ENCODE results near the gene BRME1.

BRME1 gene

DNA sequence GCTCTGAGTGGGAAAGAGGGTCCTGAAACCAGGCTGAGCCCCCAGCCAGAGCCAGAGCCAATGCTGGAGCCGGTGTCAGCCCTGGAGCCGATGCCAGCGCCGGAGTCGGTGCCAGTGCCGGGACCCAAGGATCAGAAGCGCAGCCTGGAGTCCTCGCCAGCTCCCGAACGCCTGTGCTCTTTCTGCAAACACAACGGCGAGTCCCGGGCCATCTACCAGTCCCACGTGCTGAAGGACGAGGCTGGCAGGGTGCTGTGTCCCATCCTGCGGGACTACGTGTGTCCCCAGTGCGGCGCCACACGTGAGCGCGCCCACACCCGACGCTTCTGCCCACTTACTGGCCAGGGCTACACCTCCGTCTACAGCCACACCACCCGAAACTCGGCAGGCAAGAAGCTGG, 28.6 kb downstream of the BRME1 start:
- Histone ChIP-seq H3K27me3 (ENCODE audit: low read depth) (no peaks in the 10 kb centered on the region), H3K36me3 (replicated peaks) (no peaks in the 10 kb centered on the region), H3K4me1 (peaks cover 9% of the 10 kb centered on the region), H3K4me3 (no peak overlapping the region), H3K9me3 (no peaks in the 10 kb centered on the region)
- in situ Hi-C loops (cut with MboI; ENCODE audit: low sequenced_read_pairs) = no loop called here
- DNase-seq (ENCODE audit: low spot score in 2 of 2) = no peak

DNA sequence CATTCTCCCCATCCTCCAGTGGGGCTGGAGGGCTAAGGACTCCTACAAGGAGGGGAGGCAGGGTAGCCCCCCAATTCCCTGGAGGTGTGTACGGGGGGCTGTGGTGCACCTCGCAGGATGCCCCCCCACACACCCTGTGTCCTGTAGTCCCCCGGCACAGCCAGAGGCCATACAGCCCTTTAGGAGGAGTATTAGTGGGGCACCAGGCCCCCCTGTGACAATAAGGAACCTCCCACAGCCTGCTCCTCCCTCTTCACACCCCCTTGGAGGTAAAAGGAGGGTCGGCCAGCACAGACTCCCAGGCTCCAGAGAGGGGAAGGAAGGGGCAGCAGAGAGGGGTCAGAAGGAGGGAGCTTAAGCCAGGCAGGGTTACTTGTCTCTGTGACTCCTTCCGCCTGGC, 29.1 kb downstream of the BRME1 start, which contains the start of gene NANOS3:
Gene NANOS3, plus strand, starts transcription at position 301 of the 400 bp plus-strand sequence. CDS start 115 bp downstream, outside the sequence.
- Histone ChIP-seq H3K36me3 (replicated peaks) (no peaks in the 10 kb centered on the region), H3K27me3 (ENCODE audit: low read depth) (no peaks in the 10 kb centered on the region), H3K4me3 (no peak within 1 kb of the TSS), H3K4me1 (peaks cover 9% of the 10 kb centered on the region), H3K9me3 (no peaks in the 10 kb centered on the region)
- no peak for DNase-seq (ENCODE audit: low spot score in 2 of 2)
- in situ Hi-C loops (cut with MboI; ENCODE audit: low sequenced_read_pairs) = no loop called here

DNA sequence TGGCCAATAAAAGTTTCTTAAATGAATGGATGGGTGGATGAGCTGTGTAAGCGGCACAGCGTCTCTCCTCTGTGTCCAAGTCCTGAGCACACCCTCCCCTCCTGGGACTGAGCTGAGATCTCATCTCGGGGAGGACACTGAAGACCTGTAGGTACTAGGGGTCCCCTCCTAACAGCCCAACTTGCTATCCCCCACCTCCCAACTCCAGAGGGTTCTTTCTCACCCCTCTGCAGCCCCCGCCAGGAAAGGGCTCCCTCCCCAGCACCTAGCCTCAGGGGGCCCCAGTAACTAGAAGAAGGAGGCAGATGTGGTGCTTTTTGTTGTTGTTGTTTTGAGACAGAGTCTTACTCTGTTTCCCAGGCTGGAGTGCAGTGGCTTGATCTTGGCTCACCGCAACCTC, 30.1 kb downstream of the BRME1 start:
- no peak for DNase-seq (ENCODE audit: low spot score in 2 of 2)
- Histone ChIP-seq H3K36me3 (replicated peaks) (no peaks in the 10 kb centered on the region), H3K4me3 (no peak overlapping the region), H3K9me3 (no peaks in the 10 kb centered on the region), H3K27me3 (ENCODE audit: low read depth) (no peaks in the 10 kb centered on the region), H3K4me1 (peaks cover 9% of the 10 kb centered on the region)
- in situ Hi-C loops (cut with MboI; ENCODE audit: low sequenced_read_pairs) = no loop called here

DNA sequence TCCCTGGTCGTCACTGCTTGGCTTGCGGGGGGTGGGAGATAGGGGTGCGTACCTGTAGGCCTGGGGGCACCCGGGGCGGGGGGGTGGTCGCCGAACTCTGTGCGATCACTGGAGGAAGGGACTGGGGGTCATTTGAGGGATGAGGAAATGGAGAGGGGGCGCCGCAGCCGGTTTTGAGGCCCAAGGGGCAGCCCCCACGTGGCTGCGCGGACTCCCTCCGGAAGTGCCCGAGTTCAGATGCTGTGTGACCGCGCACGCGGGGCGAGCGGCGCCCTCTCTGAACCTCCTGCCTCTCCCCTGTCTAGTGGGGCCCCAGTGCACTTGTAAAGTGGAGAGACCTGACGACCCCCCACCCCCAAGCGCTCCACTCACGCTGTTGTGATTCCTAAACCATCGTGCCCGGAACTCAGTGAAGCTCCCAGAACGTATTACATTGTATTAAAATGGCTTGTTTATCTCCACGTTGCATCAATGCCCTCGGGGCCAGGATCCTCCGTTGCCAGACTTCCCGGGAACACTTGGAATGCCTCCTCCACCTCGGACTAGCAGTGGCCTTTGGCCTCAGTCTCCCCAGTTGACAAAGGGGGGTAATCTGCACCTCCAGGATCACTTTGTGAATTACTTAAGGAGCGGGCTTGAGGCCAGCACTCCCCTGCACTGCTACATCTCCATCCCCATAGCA, 31.9 kb downstream of the BRME1 start:
- H3K4me3 ChIP-seq = no peak overlapping the region
- H3K4me1 ChIP-seq = no peaks in the 10 kb centered on the region; the same call in 1 of the 2 replicates
- in situ Hi-C loops (cut with MboI; ENCODE audit: low sequenced_read_pairs) = no loop called here
- H3K27me3 ChIP-seq (ENCODE audit: low read depth) = no peaks in the 10 kb centered on the region
- DNase-seq (ENCODE audit: low spot score in 2 of 2) = no peak
- no peaks in the 10 kb centered on the region for H3K36me3 ChIP-seq (replicated peaks)
- H3K9me3 ChIP-seq = no peaks in the 10 kb centered on the region

DNA sequence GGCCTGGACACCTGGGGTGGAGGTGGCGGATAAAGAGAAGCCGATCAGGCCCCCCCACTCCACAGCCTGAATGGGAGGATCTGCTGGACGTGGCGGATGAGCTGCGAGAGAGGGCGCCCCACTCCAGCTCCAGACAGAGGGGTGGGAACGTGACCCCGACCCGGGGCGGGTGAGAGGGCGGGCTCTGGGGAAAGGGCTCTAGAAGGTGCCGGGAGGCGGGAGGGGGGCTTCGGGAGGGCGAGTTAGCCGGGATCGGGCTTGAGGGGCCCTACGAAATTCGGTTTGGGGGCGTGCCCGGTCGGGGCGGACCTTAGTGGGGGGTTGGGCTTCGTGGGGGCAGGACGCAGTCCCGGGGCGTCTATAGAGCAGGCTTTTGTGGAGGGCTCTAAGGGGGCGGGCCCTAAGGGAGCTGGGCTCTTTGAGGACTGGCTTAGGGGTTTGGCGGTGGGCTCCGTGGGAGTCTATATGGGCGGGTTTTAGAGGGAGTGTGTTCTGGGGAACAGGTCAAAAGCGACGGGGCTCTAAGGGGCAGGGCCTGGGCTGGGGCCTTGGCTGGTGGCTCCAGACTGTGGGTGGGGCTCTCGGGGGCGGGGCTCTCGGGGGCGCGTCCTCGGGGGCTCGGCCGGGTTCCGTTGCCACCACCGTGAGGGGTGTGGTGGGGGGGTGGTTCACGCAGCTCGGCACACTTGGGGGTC, 33.1 kb downstream of the BRME1 start:
- Histone ChIP-seq H3K27me3 (ENCODE audit: low read depth) (no peaks in the 10 kb centered on the region), H3K9me3 (no peaks in the 10 kb centered on the region), H3K36me3 (replicated peaks) (no peaks in the 10 kb centered on the region), H3K4me3 (no peak overlapping the region), H3K4me1 (no peaks in the 10 kb centered on the region; the same call in 1 of the 2 replicates)
- no peak for DNase-seq (ENCODE audit: low spot score in 2 of 2)
- in situ Hi-C loops (cut with MboI; ENCODE audit: low sequenced_read_pairs) = no loop called here

DNA sequence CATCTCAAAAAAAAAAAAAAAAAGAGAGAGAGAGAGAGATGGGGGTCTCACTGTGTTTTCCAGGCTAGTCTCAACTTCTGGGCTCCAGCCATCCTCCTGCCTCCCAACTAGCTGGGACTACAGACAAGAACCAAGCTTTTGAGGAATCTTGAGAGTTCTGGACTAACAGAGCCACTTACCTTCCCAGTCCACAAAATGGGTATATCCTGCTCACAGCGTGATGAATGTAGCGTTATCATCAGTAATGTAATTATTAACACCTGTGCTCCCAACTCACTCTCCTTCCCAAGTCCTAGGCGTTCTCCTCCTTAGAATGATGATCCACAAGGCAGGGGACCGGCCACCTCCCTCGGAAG, 33.6 kb downstream of the BRME1 start:
- in situ Hi-C loops (cut with MboI; ENCODE audit: low sequenced_read_pairs) = no loop called here
- Histone ChIP-seq H3K9me3 (no peaks in the 10 kb centered on the region), H3K4me1 (no peaks in the 10 kb centered on the region; the same call in 1 of the 2 replicates), H3K36me3 (replicated peaks) (no peaks in the 10 kb centered on the region), H3K4me3 (no peak overlapping the region), H3K27me3 (ENCODE audit: low read depth) (no peaks in the 10 kb centered on the region)
- no peak for DNase-seq (ENCODE audit: low spot score in 2 of 2)

DNA sequence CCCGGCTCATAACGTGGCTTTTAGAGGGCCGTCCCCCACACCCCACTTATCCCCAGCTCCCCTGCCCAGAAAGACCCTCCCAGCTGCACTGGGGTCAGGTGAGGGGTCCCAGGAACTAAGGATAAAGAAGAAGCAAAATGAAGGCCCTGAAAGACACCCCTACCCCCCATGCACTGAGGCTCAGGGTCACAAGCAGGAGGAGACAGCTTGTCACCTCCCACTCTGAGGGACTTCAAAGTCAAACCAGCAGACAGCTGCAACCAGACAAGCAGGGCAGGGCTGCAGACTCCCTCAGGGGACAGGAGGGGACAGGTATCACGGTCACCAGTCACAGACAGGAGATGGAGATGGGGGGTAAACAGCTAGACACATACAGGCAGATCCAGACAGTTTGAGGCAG, 35.0 kb downstream of the BRME1 start:
- Histone ChIP-seq H3K27me3 (ENCODE audit: low read depth) (no peaks in the 10 kb centered on the region), H3K9me3 (no peaks in the 10 kb centered on the region), H3K4me3 (no peak overlapping the region), H3K4me1 (no peaks in the 10 kb centered on the region; the same call in 1 of the 2 replicates), H3K36me3 (replicated peaks) (no peaks in the 10 kb centered on the region)
- in situ Hi-C loops (cut with MboI; ENCODE audit: low sequenced_read_pairs) = no loop called here
- no peak for DNase-seq (ENCODE audit: low spot score in 2 of 2)

DNA sequence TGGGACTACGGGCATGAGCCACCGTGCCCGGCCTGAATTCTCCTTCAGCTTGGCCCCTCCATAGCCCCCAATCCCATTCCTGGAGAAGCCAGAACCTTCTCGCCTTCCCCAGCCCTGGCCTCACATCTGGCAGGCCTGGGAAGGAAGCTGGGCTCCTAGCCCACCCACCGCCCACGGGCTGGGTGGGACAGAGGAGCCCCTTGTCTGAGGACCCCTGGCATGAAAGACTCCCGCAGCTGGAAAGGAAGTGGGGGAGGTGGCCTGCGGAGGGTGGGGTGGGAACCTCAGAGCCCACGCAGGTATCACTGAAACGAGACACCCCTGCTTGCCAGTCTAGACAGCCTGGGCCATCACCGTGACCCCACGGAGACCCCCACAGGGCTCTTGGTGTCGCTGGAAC, 36.6 kb downstream of the BRME1 start:
- Histone ChIP-seq H3K4me3 (no peak overlapping the region), H3K27me3 (ENCODE audit: low read depth) (no peaks in the 10 kb centered on the region), H3K4me1 (no peaks in the 10 kb centered on the region; the same call in 1 of the 2 replicates), H3K9me3 (no peaks in the 10 kb centered on the region), H3K36me3 (replicated peaks) (no peaks in the 10 kb centered on the region)
- in situ Hi-C loops (cut with MboI; ENCODE audit: low sequenced_read_pairs) = no loop called here
- DNase-seq (ENCODE audit: low spot score in 2 of 2) = no peak

DNA sequence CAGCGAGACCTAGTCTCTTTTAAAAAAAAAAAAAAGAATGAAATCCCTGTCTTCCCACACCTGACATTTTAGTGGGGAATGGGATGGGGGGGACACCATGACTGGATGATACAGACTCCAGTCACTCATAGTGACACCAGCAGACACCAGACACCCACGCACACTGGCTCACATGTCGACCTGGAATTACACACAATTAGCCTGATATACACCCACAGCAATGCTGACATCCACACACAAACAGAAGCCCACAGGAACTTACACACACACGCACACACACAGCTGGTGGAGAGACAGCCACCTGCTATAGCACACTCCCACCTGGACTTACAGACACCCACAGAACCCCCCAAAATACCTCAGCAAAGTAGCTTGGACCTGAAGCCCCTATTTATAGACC, 37.3 kb downstream of the BRME1 start:
- no peak overlapping the region for H3K4me3 ChIP-seq
- no peaks in the 10 kb centered on the region for H3K36me3 ChIP-seq (replicated peaks)
- in situ Hi-C loops (cut with MboI; ENCODE audit: low sequenced_read_pairs) = no loop called here
- no peak for DNase-seq (ENCODE audit: low spot score in 2 of 2)
- no peaks in the 10 kb centered on the region for H3K27me3 ChIP-seq (ENCODE audit: low read depth)
- no peaks in the 10 kb centered on the region for H3K4me1 ChIP-seq
- no peaks in the 10 kb centered on the region for H3K9me3 ChIP-seq

DNA sequence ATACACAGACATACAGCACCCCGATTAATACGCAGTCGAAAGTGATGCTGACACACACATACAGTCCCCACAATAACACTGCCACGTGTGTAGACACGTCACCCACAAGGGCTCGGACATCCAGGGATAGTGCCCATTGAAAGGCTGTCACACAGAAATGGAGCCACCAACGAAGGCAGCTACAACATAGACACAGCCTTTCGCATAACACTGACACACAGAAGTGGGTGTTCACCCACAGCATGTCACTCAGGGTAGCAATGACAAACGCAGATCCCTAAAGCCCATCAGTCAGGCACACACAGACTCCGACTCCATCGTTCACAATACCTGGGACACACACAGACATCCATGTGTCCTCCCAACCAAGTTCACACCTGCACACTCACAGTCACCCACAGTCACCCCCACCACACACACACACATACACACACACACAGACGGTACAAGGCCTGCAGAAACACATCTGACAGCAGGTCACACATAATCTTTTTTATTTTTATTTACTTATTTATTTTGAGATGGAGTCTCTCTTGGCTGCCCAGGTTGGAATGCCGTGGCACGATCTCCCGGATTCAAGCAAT, 39.4 kb downstream of the BRME1 start:
- no peaks in the 10 kb centered on the region for H3K27me3 ChIP-seq (ENCODE audit: low read depth)
- H3K4me3 ChIP-seq = peak overlapping the region; percentile 44
- in situ Hi-C loops (cut with MboI; ENCODE audit: low sequenced_read_pairs) = no loop called here

DNA sequence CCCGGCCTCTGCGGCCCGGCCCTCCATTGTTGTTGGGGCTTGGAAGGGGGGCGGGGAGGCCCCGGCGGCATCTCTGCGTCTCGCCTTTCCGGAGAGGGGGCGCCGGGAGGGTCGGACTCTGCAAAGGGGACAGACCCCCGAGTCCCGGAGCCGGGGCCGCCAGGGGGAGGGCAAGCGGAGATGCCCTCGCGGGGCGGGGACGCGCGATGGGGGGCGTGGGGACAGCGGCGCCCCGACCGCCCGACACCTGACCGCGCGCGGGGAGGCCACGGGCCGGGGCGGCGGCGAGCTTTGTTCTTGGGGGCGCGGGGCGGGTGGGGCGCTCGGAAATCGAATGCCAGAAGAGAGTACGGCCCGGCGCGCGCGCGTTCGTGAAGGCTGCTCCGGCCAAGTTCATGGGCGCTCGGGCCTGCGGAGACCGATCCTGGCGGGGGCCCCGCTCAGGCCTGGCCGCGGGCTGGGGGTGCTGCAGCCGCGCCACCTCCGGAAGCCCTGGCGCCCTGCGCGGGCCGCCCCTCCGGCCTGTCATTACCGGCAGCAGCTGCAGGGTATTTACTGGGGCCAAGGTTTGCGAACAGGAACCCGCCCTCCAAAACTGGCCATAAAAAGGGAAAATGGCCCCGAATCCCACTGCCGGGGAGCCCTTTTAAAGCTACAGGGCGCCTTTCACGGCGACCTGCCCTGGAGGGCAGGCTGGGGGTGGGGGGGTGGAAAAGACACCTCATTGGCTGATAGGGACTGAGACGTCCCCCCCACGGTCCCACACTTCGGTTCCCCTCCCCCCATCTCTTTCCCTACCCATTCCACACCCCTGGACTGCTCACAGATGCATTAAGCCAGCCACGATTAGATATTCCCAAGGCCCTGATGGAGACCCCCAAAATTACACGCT, 40.1 kb downstream of the BRME1 start:
- in situ Hi-C loops (cut with MboI; ENCODE audit: low sequenced_read_pairs) = no loop called here

More for the DNA sequence above, 39.4 kb downstream of the BRME1 start:
- Histone ChIP-seq H3K36me3 (replicated peaks) (no peaks in the 10 kb centered on the region), H3K4me1 (peaks cover 5% of the 10 kb centered on the region), H3K9me3 (no peaks in the 10 kb centered on the region)
- no peak for DNase-seq (ENCODE audit: low spot score in 2 of 2)

DNA sequence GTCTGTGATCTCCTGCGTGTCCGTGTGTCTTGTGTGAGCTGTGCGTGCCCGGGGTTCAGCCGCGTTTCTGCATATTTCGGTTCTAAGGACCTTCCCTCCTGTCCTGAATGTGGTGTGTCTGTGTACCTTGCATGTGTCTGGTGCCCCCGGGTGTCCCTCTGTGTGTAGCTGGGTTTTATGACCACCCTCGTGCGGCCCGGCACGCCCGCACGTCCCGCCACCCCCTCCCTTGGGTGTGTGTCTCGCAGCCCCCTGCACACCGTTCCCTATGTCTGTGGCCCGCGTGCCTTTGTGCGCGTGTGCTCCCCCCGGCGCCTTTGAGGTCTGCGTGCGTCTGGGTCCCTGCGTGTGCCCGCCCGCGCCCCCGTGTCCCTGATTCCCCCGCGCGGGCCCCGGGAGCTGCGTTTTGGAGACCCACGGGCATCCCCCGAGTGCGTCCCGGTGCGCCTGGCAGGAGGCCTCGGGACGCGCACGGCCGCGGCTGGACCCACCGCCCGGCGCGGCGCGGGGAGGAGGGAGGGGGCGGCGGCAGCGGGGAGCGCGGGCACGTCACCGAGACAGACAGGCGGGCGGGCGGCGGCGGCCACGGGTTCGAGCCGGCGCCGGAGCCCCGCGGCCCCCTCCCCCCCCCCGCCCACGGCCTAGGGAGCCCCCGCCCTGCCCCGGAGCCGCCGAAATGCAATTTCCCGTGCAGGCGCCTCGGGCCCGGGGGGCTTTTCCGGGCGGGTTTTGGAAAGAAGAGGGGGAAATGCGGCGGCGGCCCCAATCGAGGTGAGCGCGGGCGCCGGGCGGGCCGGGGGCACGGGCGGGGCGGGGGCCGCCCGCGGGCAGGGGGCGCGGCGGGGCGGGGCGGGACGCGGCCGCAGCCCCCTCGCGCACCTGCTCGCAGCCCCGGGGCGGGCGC, 41.0 kb downstream of the BRME1 start:
- no peaks in the 10 kb centered on the region for H3K36me3 ChIP-seq (replicated peaks)
- in situ Hi-C loops (cut with MboI; ENCODE audit: low sequenced_read_pairs) = loop anchor here (5.0 kb wide), 1 partner anchor 83 kb away; no protein-coding TSS in a partner anchor
- DNase-seq (ENCODE audit: low spot score in 2 of 2) = no peak

More for the DNA sequence above, 40.1 kb downstream of the BRME1 start:
- peak in 1 of 2 experiments; percentile 54 for DNase-seq (ENCODE audit: low spot score in 2 of 2)
- Histone ChIP-seq H3K27me3 (ENCODE audit: low read depth) (no peaks in the 10 kb centered on the region), H3K9me3 (no peaks in the 10 kb centered on the region), H3K4me1 (peaks cover 6% of the 10 kb centered on the region), H3K36me3 (replicated peaks) (no peaks in the 10 kb centered on the region), H3K4me3 (peak overlapping the region; percentile 44)

More for the DNA sequence above, 41.0 kb downstream of the BRME1 start:
- peaks cover 6% of the 10 kb centered on the region for H3K4me1 ChIP-seq
- H3K4me3 ChIP-seq = peak overlapping the region; percentile 44
- no peaks in the 10 kb centered on the region for H3K27me3 ChIP-seq (ENCODE audit: low read depth)
- H3K9me3 ChIP-seq = no peaks in the 10 kb centered on the region

Measured in HAP-1 (cell line).